Islet of Langerhans (tissue), 1 donor: Measurements from ENCODE around the gene OPTN.

Experiments used
- FAIRE-seq: peaks from one replicate; lab custom pipeline; 2011; peaks lifted over from hg19 to GRCh38; lab: Jason Lieb, UNC

The OPTN gene

GRCh38 chr10:13184276-13184675, 84.3 kb downstream of the OPTN start:
- FAIRE-seq, result no peak

DNA sequence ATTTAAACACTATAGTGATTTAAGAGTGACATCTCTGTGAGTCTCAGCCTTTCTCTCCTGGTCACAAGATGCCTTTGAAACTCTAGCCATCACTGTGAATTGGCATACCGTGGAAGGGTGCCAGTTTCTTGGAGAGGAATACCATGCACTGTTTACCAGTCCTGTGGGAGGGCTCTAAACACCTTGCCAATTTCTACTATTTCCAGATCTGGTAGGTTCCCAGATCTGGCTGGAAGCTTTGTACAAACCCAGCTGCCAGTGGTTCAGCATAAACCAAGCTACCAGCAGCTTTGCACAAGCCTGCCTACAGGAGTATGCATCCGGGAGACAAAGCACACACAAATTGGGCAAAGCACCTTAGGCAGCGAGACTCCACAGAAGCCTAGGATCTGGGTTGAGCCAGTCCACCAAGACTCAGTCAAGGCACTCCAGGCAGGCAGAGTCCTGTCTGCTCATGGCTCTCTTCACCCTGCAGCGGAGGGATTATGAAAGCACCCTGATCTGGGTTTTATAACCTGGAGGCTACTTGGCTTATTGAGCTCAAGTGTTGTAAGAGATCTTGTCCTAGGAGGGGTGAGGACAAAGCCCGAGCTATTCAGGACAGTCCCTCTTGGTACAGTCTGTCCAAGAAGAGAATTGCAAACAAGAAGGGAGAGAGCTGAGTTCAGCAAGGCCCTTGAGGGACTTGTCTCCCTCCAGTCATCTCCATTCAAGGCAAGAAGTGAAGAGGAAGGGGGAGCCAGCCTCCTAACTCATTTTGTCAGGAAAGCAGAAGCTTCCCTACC, 85.0 kb downstream of the OPTN start:
- FAIRE-seq, result no peak

DNA sequence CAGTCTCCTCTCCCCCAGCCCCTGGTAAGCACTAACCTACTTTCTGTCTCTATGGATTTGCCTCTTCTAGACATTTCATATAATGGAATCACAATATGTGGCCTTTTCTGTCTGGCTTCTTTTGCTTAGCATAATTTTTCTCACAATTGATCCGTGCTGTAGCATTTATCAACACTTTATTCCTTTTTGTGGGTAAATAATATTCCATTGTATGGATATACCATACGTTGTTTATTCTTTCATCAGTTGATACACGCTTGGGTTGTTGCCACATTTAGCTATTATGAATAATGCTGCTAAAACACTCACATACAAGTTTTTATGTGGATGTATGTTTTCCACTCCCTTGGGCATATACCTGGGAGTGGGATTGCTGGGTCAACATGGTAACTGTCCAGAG, 87.2 kb downstream of the OPTN start:
- FAIRE-seq, result no peak
